HEK293 (cell line): ENCODE results near the gene OR2T12.

ENCODE experiments used
- CTCF ChIA-PET: fragments of 350-600 bp; formaldehyde crosslinking; extraction: SDS; loops from one replicate; lab custom pipeline; 2021; ENCODE audit warnings: antibody characterized with exemption; lab: Yijun Ruan, JAX
- POLR2A ChIA-PET: fragments of 300-600 bp; formaldehyde crosslinking; extraction: SDS; loops from one replicate; lab custom pipeline; 2020; ENCODE audit warnings: antibody characterized with exemption, inconsistent platforms; lab: Yijun Ruan, JAX
- H3K27ac ChIP-seq: fragments of 200-500 bp; sonication (Bioruptor generic); 2 replicates; pipeline ENCODE4 v1.5.1; 2014; ENCODE audit warnings: low read depth, low read length, control low read depth, inconsistent platforms; ENCODE audit errors: extremely low read depth
- H3K36me3 ChIP-seq, 2 experiments: fragments of 200-500 bp in 1 of 2; sonication (Bioruptor generic) in 1 of 2; 1 replicate in 1 of 2; 2 replicates in 1 of 2; pipeline ENCODE4 v1.5.1; 2014 to 2017; ENCODE audit warnings: inconsistent platforms in 2 of 2, low read length in 2 of 2; ENCODE audit not compliant: control insufficient read depth in 2 of 2, insufficient read depth in 1 of 2
- H3K4me1 ChIP-seq: fragments of 200-500 bp; sonication (Bioruptor generic); 2 replicates; pipeline ENCODE4 v1.5.1; 2014; ENCODE audit warnings: mild to moderate bottlenecking, low read length, inconsistent platforms; ENCODE audit not compliant: control insufficient read depth, insufficient read depth
- H3K4me3 ChIP-seq: 2 replicates; pipeline ENCODE4 v1.5.1; 2011; ENCODE audit warnings: low read depth, mild to moderate bottlenecking, control low read depth, low read length, moderate library complexity
- H3K9me3 ChIP-seq: fragments of 200-500 bp; sonication (Bioruptor generic); 2 replicates; pipeline ENCODE4 v1.5.1; 2014; ENCODE audit warnings: low read depth, low read length, inconsistent platforms; ENCODE audit not compliant: control insufficient read depth, insufficient read depth
- MYNN ChIP-seq: fragments of 450-650 bp; formaldehyde crosslinking; IDR thresholded peaks from 2 replicates; pipeline ENCODE4 v1.5.1; 2016; ENCODE audit warnings: missing biosample characterization, missing genetic modification characterization, borderline replicate concordance
- ZNF654 ChIP-seq: fragments of 450-650 bp; formaldehyde crosslinking; IDR thresholded peaks from 2 replicates; pipeline ENCODE4 v1.5.1; 2016; ENCODE audit warnings: low read depth, missing biosample characterization, missing genetic modification characterization

OR2T12 gene

DNA sequence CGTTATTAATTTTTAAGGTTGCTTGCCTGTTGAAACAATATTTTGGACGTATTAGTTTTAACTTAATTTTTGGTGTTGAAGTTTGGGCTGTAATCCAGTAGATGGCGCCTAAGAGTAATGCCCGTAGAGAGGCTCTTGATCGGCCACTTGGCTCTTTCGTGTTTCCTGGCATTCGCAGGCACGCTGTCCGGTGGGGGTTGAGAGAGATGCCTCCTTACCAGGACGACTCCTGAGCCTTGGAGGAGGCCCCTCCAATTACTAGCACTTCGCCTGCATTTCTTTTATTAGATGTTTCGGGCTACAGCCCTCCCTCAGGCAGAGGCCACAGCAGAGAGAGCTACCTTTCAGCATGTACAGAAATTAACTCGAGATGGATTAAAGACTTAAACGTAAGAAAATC lies 60.0 kb downstream of the OR2T12 start:
- no peaks in the 10 kb centered on the region for H3K9me3 ChIP-seq
- no peak for TF ChIP-seq MYNN (tag by site-specific recombination)
- TF ChIP-seq ZNF654 (tag by site-specific recombination): 0 out of 2 replicates have a peak, but pooled peaks have one; percentile 17
- POLR2A ChIA-PET: no interaction called here
- H3K4me3 ChIP-seq: no peak overlapping the region
- CTCF ChIA-PET: no interaction called here
- H3K27ac ChIP-seq: no peak overlapping the region
- H3K4me1 ChIP-seq: no peaks in the 10 kb centered on the region
- no peaks in the 10 kb centered on the region for H3K36me3 ChIP-seq
